WTC11 (cell line): ENCODE data around the gene KBTBD7.

ENCODE experiments used
- CTCF ChIP-seq: fragments of 200-600 bp; IDR thresholded peaks from 2 replicates; pipeline ENCODE4 v1.8.0; 2022; ENCODE audit warnings: antibody characterized with exemption
- MAX ChIP-seq: sonication (generic); formaldehyde crosslinking; IDR thresholded peaks from 2 replicates; pipeline ENCODE4 v1.8.0; 2022; ENCODE audit warnings: mild to moderate bottlenecking, missing genetic modification reagents
- NFYB ChIP-seq: sonication (generic); formaldehyde crosslinking; conservative IDR thresholded peaks from 2 replicates; pipeline ENCODE4 v1.8.0; 2022; ENCODE audit warnings: low read depth, missing genetic modification reagents
- USF2 ChIP-seq: sonication (generic); formaldehyde crosslinking; IDR thresholded peaks from 2 replicates; pipeline ENCODE4 v1.8.1; 2023; ENCODE audit warnings: mild to moderate bottlenecking, missing genetic modification reagents, moderate library complexity
- ZBTB21 ChIP-seq: sonication (generic); formaldehyde crosslinking; IDR thresholded peaks from 2 replicates; pipeline ENCODE4 v1.8.1; 2023; ENCODE audit warnings: mild to moderate bottlenecking, missing genetic modification reagents, borderline replicate concordance
- TF ChIP-seq, protein P1 (sequence below): sonication (generic); formaldehyde crosslinking; IDR thresholded peaks from 2 replicates; pipeline ENCODE4 v1.8.1; 2023; ENCODE audit warnings: mild to moderate bottlenecking, missing genetic modification reagents

- TF ChIP-seq NFYB, result no peak
- no peak for TF ChIP-seq USF2 (CRISPR knock-in tag)
- TF ChIP-seq, protein P1, sequence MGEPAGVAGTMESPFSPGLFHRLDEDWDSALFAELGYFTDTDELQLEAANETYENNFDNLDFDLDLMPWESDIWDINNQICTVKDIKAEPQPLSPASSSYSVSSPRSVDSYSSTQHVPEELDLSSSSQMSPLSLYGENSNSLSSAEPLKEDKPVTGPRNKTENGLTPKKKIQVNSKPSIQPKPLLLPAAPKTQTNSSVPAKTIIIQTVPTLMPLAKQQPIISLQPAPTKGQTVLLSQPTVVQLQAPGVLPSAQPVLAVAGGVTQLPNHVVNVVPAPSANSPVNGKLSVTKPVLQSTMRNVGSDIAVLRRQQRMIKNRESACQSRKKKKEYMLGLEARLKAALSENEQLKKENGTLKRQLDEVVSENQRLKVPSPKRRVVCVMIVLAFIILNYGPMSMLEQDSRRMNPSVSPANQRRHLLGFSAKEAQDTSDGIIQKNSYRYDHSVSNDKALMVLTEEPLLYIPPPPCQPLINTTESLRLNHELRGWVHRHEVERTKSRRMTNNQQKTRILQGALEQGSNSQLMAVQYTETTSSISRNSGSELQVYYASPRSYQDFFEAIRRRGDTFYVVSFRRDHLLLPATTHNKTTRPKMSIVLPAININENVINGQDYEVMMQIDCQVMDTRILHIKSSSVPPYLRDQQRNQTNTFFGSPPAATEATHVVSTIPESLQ (CRISPR knock-in tag), result no peak
- no peak for TF ChIP-seq CTCF
- TF ChIP-seq MAX (CRISPR knock-in tag), result no peak
- TF ChIP-seq ZBTB21 (CRISPR knock-in tag), result no peak
These were observed 45.7 kb downstream of the KBTBD7 start for GRCh38 chr13:41148419-41149283.
